ACHN (cell line): Measurements from ENCODE around the gene NHEJ1.
"Not testable (repeated sequence)": the region's sequence is repeated elsewhere in the genome, so short reads cannot be mapped to it uniquely, and the experiment has no call there.

ENCODE experiments used
- DNase-seq: peaks from one replicate; pipeline ENCODE4 v3.0.0-alpha.2; 2015
- in situ Hi-C: cut with HindIII; loops from 2 replicates; pipeline ENCODE4 v1.10.0; 2017; ENCODE audit warnings: low sequenced_read_pairs, low pct_ligation_motif_present, low pct_unique_long_range_greater_than_20kb

NHEJ1 gene

GRCh38 chr2:219160186-219161017 is at the start of gene NHEJ1:
Gene NHEJ1, minus strand, starts transcription at chr2:219160815. Its CDS starts 2,453 bp downstream, at chr2:219158362.
- DNase-seq: peak; percentile 95
- in situ Hi-C loops: no loop called here

GRCh38 chr2:219209236-219210195 is 48.9 kb upstream of the NHEJ1 start:
- in situ Hi-C loops: no loop called here
- no peak for DNase-seq

- in situ Hi-C loops: no loop called here
- DNase-seq: peak; percentile 18
These were observed 47.5 kb upstream of the NHEJ1 start for GRCh38 chr2:219207884-219208740.

- DNase-seq: no peak
- in situ Hi-C loops: no loop called here
These were observed 46.7 kb upstream of the NHEJ1 start for GRCh38 chr2:219207134-219207883.

- in situ Hi-C loops: no loop called here
- peak; percentile 96 for DNase-seq
These were observed 45.9 kb upstream of the NHEJ1 start, which contains the start of gene ZFAND2B for GRCh38 chr2:219206328-219207133. Gene ZFAND2B, plus strand, starts transcription at chr2:219206782. Its CDS starts 206 bp downstream, at chr2:219206988.

- in situ Hi-C loops: no loop called here
- no peak for DNase-seq
These were observed 45.3 kb upstream of the NHEJ1 start for GRCh38 chr2:219205981-219206327.

- in situ Hi-C loops: no loop called here
These were observed 44.5 kb upstream of the NHEJ1 start for GRCh38 chr2:219205165-219205538.

GRCh38 chr2:219204425-219205164 is 44.0 kb upstream of the NHEJ1 start:
- no peak for DNase-seq
- in situ Hi-C loops: no loop called here

More at GRCh38 chr2:219205165-219205538, 44.5 kb upstream of the NHEJ1 start:
- no peak for DNase-seq

GRCh38 chr2:219201331-219201730 is 40.7 kb upstream of the NHEJ1 start:
- in situ Hi-C loops: not testable (repeated sequence)

GRCh38 chr2:219200502-219201326 is 40.1 kb upstream of the NHEJ1 start:
- in situ Hi-C loops, DNase-seq: not testable (repeated sequence)

More at GRCh38 chr2:219201331-219201730, 40.7 kb upstream of the NHEJ1 start:
- DNase-seq: not testable (repeated sequence)

GRCh38 chr2:219199470-219200211 is 39.0 kb upstream of the NHEJ1 start:
- DNase-seq: no peak
- in situ Hi-C loops: no loop called here

GRCh38 chr2:219198974-219199373 is 38.4 kb upstream of the NHEJ1 start:
- in situ Hi-C loops: no loop called here
- DNase-seq: no peak

- DNase-seq: no peak
- in situ Hi-C loops: no loop called here
These were observed 36.8 kb upstream of the NHEJ1 start for GRCh38 chr2:219197388-219197787.

GRCh38 chr2:219186754-219187456 is 26.3 kb upstream of the NHEJ1 start:
- in situ Hi-C loops: no loop called here
- DNase-seq: no peak
